HFFc6 (cell line): ENCODE measurements around the gene PADI4. TPM values are rescaled to one million over a fixed set of nuclear protein-coding genes. Genes with fewer than 3 reads are reported as not detected.

Source experiments
- DNase-seq: peaks from one replicate; pipeline ENCODE4 v3.0.0-alpha.2; 2018
- H3K27ac Mint-ChIP-seq: 2 replicates; pipeline ENCODE4 v1.8.0; 2020; ENCODE audit warnings: mild to moderate bottlenecking, mixed read lengths
- H3K27me3 Mint-ChIP-seq: 2 replicates; pipeline ENCODE4 v1.8.0; 2021; ENCODE audit warnings: mild to moderate bottlenecking, moderate library complexity, mixed read lengths; ENCODE audit not compliant: insufficient read depth
- H3K36me3 Mint-ChIP-seq: 2 replicates; pipeline ENCODE4 v1.8.0; 2021; ENCODE audit warnings: low read depth, mixed read lengths
- H3K4me1 Mint-ChIP-seq: 2 replicates; pipeline ENCODE4 v1.8.0; 2020; ENCODE audit warnings: low read depth, mixed read lengths
- H3K4me3 Mint-ChIP-seq: 2 replicates; pipeline ENCODE4 v1.8.0; 2020; ENCODE audit warnings: mild to moderate bottlenecking, moderate library complexity, mixed read lengths
- H3K9me3 Mint-ChIP-seq: 2 replicates; pipeline ENCODE4 v1.8.0; 2020; ENCODE audit warnings: mild to moderate bottlenecking, mixed read lengths
- long read RNA-seq: library from polyadenylated mRNA; unstranded; transcript quantifications from one replicate; pipeline ENCODE4 v2.0.0, GENCODE V29; 2019
- total RNA-seq, 6 experiments: library from RNA; stranded (reverse); fragmentation: NEBNext Ultra II Directional; extraction: Animal tissue kit (Norgen Biotek cat#: 25700); gene quantifications; 2 replicates in 1 of 6; 3 replicates in 5 of 6; pipeline ENCODE4 v1.2.3, GENCODE V29; 2021
- TF ChIP-seq, protein P1 (sequence below): fragments of 200-600 bp; sonication (generic); IDR thresholded peaks from 2 replicates; pipeline ENCODE4 v1.5.0; 2021; ENCODE audit warnings: antibody characterized with exemption, mild to moderate bottlenecking

PADI4 gene, protein sequence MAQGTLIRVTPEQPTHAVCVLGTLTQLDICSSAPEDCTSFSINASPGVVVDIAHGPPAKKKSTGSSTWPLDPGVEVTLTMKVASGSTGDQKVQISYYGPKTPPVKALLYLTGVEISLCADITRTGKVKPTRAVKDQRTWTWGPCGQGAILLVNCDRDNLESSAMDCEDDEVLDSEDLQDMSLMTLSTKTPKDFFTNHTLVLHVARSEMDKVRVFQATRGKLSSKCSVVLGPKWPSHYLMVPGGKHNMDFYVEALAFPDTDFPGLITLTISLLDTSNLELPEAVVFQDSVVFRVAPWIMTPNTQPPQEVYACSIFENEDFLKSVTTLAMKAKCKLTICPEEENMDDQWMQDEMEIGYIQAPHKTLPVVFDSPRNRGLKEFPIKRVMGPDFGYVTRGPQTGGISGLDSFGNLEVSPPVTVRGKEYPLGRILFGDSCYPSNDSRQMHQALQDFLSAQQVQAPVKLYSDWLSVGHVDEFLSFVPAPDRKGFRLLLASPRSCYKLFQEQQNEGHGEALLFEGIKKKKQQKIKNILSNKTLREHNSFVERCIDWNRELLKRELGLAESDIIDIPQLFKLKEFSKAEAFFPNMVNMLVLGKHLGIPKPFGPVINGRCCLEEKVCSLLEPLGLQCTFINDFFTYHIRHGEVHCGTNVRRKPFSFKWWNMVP
- not detected for total RNA-seq
- long read RNA-seq = 0 reads

DNA sequence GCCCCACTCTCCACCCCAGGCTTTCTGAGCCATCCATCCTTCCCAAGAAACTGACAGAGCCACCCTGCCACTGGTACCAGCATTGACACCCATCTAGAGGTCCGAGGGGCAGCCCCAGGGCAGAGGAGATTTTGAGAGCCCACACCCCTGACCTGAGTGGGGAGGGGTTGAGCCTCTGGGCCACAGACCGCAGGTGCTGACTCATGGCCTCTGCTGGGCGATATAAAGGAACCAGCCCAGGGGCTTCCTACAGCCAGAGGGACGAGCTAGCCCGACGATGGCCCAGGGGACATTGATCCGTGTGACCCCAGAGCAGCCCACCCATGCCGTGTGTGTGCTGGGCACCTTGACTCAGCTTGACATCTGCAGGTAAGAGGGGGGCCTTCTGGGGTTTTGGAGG lies at the start of gene PADI4:
TSS of gene PADI4 (plus strand) at position 252 of the 400 bp plus-strand sequence. CDS start at position 278, 26 bp downstream.
- Mint-ChIP-seq H3K4me3 (no peak within 1 kb of the TSS), H3K9me3 (no peaks in the 10 kb centered on the region), H3K27me3 (peaks cover 37% of the 10 kb centered on the region), H3K27ac (no peak within 1 kb of the TSS), H3K4me1 (peaks cover 4% of the 10 kb centered on the region; the same call in 1 of the 2 replicates), H3K36me3 (no peaks in the 10 kb centered on the region)
- DNase-seq = no peak
- TF ChIP-seq, protein P1, sequence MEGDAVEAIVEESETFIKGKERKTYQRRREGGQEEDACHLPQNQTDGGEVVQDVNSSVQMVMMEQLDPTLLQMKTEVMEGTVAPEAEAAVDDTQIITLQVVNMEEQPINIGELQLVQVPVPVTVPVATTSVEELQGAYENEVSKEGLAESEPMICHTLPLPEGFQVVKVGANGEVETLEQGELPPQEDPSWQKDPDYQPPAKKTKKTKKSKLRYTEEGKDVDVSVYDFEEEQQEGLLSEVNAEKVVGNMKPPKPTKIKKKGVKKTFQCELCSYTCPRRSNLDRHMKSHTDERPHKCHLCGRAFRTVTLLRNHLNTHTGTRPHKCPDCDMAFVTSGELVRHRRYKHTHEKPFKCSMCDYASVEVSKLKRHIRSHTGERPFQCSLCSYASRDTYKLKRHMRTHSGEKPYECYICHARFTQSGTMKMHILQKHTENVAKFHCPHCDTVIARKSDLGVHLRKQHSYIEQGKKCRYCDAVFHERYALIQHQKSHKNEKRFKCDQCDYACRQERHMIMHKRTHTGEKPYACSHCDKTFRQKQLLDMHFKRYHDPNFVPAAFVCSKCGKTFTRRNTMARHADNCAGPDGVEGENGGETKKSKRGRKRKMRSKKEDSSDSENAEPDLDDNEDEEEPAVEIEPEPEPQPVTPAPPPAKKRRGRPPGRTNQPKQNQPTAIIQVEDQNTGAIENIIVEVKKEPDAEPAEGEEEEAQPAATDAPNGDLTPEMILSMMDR = no peak

DNA sequence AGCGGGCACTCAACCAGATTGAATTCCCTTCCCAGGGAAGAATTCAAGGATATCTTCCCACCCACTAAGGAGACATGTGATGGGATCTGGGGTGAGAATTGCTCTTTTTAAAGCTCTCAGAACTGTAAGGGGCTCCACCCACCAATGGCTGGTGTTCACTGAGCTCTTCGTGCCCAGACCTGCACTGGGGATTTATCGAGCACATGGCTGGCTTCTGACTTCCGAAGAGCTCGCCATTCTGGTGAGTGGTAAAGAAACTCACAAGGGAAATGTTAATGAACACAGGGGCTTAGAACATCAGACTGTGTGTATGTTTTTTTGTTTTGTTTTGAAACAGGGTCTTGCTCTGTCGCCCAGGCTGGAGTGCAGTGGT lies 49.3 kb upstream of the PADI4 start:
- 0 out of 2 replicates have a peak overlapping the region, but pooled peaks have one; percentile 8 for H3K4me3 Mint-ChIP-seq
- TF ChIP-seq, protein P1 = no peak
- H3K4me1 Mint-ChIP-seq = peaks cover 24% of the 10 kb centered on the region
- H3K27ac Mint-ChIP-seq = no peak overlapping the region
- peaks cover 12% of the 10 kb centered on the region for H3K27me3 Mint-ChIP-seq
- H3K9me3 Mint-ChIP-seq = no peaks in the 10 kb centered on the region
- DNase-seq = no peak
- no peaks in the 10 kb centered on the region for H3K36me3 Mint-ChIP-seq

DNA sequence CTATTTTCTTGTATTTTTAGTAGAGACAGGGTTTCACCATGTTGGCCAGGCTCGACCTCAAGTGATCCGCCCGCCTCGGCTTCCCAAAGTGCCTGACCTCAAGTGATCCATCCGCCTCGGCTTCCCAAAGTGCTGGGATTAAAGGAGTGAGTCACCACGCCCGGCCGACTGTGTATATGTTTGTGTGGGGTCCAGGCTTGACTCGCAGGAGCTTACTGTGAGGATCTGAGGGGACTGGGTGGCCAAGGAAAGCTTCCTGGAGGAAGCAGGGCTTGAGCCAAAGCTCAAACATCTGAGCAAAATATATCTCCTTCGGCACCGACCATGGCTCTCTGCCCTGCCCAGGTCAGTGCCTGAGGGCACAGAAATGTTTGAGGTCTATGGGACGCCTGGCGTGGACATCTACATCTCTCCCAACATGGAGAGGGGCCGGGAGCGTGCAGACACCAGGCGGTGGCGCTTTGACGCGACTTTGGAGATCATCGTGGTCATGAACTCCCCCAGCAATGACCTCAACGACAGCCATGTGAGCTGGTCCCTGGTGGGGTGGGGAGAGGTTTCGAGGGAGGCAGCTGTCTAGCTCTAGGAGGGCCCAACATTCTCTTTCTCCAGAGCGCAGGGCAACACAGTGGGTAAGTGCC lies 48.6 kb upstream of the PADI4 start:
- no peaks in the 10 kb centered on the region for H3K36me3 Mint-ChIP-seq
- TF ChIP-seq, protein P1 = no peak
- H3K9me3 Mint-ChIP-seq = no peaks in the 10 kb centered on the region
- DNase-seq = peak; percentile 30
- H3K27me3 Mint-ChIP-seq = peaks cover 12% of the 10 kb centered on the region
- H3K27ac Mint-ChIP-seq = peak overlapping the region; percentile 52; the same call in 1 of the 2 replicates
- H3K4me1 Mint-ChIP-seq = peaks cover 24% of the 10 kb centered on the region
- peak overlapping the region; percentile 8; the same call in 1 of the 2 replicates for H3K4me3 Mint-ChIP-seq

DNA sequence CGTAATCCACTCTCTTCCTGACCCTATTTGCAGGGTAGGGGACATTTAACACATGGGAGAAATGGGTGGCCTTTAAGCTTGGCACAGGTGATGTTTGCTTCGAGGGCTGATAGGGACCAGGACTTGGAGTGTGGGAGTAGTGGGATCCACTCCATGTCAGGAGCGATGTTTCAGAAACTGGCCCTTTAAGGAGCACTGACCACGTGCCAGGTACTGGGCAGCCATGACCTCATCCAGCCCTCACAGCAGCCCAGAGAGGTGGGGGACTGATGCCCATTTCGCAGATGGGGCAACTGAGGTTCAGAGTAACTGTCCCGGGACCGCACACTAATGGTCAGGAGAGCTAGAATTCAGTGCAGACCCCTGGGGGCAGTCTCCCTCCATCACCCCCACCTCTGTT lies 47.7 kb upstream of the PADI4 start:
- Mint-ChIP-seq H3K9me3 (no peaks in the 10 kb centered on the region), H3K27ac (no peak overlapping the region), H3K27me3 (peaks cover 12% of the 10 kb centered on the region), H3K36me3 (no peaks in the 10 kb centered on the region), H3K4me1 (peaks cover 29% of the 10 kb centered on the region), H3K4me3 (no peak overlapping the region)
- TF ChIP-seq, protein P1 = no peak
- no peak for DNase-seq

DNA sequence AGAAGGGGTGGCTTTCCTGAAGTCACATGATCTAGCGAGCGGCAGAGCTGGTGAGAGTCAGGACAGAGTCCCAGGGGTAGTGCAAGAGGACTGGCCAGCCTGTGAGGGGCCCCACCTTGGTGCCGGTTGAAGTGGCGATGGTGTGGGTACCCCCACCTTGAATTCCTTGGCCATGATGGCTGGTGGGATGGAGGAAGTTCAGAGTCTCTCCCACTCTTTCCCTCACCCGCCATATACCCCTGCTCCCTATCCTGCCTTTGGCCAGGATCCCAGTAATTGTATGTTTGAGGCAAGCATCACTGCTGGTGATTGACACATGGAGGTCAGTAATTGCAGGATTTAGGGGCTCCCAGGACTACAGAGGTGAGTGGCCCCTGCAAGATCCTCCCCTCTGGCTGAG lies 47.3 kb upstream of the PADI4 start:
- Mint-ChIP-seq H3K27me3 (peaks cover 9% of the 10 kb centered on the region), H3K9me3 (no peaks in the 10 kb centered on the region), H3K4me3 (no peak overlapping the region), H3K4me1 (peaks cover 34% of the 10 kb centered on the region), H3K36me3 (no peaks in the 10 kb centered on the region), H3K27ac (no peak overlapping the region)
- TF ChIP-seq, protein P1 = no peak
- DNase-seq = no peak
